Activated CD4-positive, alpha-beta T cell treated with anti-CD3 and anti-CD28 coated beads, Interleukin-2, amount 50 U/mL, for 48 hours (primary cell): Measurements from ENCODE around the gene MLN.
"Not testable (repeated sequence)": the region's sequence is repeated elsewhere in the genome, so short reads cannot be mapped to it uniquely, and the experiment has no call there.

Experiments used
- DNase-seq, 2 experiments: peaks; one replicate each; pipeline ENCODE4 v3.0.0-alpha.2; 2020

MLN gene

DNA sequence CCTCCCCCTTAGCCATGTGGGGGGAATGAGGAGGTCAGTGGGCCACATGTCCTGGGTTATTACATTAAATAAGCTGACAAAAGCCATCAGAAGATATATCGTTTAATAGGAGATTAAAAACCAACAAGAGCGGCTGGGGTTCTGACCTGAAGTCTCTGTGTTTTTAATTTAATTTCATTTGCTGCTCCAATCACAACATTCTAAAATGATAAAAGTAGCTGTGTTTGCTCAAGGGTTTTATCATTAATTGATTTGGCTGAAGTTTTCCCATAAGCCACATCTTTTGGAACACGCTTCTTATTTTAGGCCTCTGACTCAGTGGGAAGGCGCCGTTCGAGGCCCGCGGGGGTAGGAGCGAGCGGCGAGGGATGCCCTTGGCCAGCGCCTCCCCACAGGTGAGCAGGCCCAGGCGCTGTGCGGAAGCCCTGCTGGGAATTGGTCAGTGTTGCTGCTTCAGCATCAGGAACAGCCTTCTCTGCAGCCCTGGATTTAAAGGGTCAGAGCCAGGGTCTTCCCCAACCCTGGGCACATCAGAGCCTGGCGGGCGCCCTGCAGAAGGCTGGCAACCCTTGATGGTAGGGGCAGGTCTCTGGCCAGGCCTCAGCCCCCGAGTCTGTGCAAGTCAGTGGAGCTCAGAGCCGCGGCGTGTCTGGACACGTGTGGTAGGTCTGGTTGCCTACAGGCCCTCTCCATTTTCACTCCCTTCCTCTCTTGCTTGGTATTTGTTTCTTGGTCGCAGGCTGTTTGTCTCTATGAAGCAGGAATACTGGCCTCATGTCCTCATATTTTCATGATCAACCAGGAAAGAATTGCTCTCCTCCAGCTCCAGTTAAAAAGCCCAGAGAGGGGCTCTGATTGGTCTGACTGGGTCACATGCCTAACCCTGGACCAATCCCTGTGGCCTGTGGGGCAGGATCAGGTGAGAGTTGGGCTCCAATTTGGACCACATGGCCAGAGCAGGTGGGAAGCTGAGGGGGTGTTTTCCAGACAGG is 30.9 kb upstream of the MLN start:
- no peak for DNase-seq

GRCh38 chr6:33833599-33833998 is 29.8 kb upstream of the MLN start:
- DNase-seq = no peak

DNA sequence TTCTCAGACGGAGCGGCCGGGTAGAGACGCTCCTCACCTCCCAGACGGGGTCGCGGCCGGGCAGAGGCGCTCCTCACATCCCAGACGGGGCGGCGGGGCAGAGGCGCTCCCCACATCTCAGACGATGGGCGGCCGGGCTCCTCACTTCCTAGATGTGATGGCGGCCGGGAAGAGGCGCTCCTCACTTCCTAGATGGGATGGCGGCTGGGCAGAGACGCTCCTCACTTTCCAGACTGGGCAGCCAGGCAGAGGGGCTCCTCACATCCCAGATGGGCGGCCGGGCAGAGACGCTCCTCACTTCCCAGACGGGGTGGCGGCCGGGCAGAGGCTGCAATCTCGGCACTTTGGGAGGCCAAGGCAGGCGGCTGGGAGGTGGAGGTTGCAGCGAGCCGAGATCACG is 29.0 kb upstream of the MLN start:
- not testable (repeated sequence) for DNase-seq

- DNase-seq = not testable (repeated sequence)
These were observed 27.9 kb upstream of the MLN start for GRCh38 chr6:33831725-33832124.

DNA sequence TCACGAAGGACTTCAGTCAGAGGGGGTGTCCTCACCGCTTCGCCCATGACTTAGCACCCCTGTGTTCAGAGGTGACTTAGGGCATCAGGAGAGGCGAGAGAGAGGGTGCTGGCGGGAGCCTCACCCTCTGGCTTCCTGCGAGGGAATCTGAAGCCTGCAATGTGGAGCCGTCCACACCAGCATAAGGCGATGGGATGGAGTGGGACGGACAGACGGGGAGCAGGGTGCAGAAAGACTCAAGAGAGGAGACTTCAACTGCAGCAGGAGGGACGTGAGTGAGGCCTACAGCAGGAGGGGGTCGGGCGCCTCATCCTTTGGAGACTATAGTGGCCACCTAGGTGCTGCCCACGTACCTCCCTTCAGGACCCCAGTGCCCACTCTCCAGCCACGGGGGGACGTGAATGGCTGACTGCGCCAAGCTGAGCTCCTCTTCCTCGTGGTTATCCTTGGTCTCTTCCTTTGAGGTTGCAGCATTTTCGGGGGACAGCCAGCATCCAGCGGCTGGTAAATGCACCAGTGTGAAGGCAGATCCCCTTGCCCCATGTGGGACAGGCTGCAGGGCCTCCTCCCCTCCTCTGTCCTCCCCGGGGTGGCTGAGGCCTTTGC is 26.9 kb upstream of the MLN start:
- DNase-seq = no peak

DNA sequence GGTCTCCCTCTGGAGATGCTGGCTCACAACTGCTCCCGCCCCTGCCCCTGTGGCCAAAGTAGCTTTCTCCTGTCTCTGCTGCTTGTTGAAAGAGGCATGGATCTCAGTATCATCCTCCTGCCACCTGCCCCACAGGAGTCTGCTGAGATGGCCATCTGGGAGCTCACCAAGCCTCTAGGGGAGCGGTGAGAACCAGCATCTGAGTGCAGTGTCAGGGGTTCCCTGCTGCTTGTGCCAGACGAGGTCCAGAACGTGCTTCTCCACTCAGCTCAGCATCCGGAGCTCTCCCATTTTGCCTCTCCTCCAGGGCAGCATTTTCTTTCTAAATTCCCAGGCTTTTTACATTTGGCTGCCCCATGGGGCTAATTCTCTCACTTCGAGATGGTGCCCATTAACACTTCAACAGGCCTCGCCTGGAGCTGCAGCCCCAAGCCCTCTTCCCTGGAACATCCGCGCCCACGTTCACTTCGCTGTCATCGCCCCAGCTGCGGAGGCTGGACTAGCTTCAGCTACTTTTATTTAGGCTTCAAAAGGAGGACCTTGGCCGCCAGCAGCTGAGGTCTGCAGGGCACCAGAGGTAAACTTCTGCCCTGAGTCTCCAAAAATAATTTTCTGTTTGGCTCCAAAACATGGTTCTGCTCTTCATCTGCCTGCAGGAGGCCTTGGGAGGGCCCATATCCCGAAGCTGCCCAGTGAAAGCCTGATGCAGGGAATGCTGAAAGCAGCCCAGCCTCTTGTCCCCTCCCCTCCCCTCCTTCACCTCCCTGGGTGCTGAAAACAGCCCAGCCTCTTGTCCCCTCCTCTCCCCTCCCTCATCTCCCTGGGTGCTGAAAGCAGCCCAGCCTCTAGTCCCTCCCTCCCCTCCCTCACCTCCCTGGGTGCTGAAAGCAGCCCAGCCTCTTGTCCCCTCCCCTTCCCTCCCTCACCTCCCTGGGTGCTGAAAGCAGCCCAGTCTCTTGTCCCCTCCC is 25.2 kb upstream of the MLN start:
- DNase-seq = no peak

DNA sequence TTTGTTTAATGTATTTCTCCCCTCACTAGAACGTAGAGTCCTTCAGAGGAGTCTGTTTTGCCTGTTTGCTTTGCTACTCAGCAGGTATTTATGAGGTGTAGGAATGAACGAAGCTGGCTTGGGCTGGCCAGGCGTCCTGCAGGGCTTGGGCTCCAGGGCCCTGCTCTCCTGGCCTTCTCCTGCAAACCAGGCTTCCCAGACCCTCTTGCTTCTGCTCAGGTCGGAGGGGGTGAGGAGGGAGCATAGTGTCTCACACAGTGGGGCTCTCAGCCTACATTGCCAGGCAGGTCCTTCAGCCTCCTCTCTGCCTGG is 24.6 kb upstream of the MLN start:
- no peak for DNase-seq

GRCh38 chr6:33827546-33828451 is 24.0 kb upstream of the MLN start:
- no peak for DNase-seq

- no peak for DNase-seq
These were observed 22.7 kb upstream of the MLN start for GRCh38 chr6:33826537-33826936.

GRCh38 chr6:33824461-33825154 is 20.8 kb upstream of the MLN start:
- DNase-seq = no peak

DNA sequence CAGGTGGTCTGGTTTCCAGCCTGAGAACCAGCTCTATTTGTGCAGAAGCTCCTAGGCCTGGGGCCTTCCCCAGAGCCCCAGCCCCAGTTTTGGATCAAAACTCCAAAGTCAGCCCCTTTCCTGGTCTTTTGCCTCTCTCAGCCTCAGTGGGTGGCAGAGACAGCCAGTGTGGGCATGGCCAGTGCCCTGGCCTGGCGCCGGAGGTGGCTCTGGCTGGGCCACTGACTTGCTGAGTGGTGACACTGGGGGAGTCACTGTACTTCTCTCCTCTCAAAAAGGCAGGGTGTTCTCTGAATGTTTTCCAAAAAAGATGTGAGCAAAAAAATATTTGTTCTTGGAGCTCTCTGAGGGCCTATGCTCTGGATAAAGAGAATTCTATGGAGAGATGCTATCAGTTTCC is 20.0 kb upstream of the MLN start:
- DNase-seq = no peak

DNA sequence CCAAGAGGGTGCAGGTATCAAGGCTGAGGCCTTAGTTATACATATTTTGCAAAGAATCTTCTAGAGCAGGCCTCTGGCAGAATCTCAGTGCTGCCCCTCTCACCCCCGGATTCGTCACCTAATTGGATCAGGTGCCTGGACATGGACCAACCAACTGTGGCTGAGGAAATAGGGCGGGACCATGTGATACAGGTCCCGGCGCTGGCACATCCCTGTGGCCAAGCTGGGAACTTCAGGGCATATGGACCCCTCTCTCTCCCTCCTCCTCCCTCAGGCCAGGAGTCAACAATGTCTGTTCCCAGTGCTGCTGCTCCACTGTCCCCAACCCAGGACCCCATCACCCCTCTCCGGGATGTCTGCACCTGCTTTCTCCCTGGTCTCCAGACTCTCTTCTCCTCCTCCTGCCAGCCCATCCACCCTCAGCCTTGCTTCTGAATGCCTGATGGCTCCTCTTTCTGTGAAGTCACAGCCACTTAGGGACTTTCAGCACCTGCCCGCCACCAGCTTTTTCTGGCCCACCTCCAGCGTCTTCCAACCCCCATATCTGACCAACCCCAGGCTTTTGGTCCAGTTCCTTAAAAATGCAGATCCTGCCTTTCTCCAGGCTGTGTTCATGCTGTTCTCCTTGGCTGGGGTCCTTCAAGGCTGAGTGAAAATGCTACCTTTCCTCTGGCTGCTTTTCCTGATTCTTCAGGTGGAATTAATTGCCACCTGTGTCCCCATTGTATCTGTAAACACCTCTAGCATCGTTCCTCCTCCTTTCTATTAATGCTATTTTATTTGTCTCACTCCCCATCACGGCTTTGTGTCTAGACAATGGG is 19.0 kb upstream of the MLN start:
- no peak for DNase-seq

- no peak for DNase-seq
These were observed 17.1 kb upstream of the MLN start for GRCh38 chr6:33820784-33821520.

GRCh38 chr6:33820243-33820642 is 16.4 kb upstream of the MLN start:
- DNase-seq = no peak

DNA sequence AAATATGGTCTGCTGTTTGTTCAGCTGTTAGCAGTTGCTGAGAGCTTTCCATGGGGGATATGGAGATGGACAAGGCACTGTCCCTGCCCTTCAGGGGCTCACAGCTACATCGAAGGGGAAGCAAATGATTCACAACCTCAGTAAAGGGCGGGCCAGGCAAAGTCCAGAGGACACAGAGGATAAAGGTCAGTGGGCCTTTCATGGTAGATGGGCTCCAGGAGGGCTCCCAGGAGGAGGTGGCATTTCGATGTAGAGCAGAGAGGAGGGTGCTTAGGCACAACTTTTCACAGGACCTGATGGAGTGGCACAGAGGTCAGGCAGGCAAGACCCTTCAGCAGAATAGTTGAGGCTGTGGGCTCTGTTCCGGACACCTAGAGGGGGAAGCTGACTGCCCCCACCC is 15.2 kb upstream of the MLN start:
- no peak for DNase-seq

- no peak for DNase-seq
These were observed 14.5 kb upstream of the MLN start for GRCh38 chr6:33818293-33818692.

DNA sequence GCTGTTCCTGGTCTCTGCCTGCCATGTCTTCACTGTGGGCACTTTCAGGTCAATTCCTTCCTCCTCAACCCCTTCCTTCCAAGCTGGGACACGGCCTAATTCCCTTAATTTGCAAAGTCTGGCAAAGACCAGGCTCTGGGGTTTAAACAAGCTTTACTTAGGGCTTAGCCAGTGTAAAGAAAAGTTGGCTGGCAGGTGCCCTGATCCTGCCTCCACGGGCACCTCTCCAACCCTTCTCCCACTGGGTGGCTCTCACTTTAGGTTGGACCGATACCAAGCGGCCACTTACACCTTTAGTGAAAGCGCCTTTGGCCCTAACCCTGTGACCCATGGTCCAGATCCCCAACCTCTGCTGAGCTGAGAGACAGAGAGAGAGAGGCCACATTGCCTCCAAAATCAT is 13.7 kb upstream of the MLN start:
- no peak for DNase-seq

DNA sequence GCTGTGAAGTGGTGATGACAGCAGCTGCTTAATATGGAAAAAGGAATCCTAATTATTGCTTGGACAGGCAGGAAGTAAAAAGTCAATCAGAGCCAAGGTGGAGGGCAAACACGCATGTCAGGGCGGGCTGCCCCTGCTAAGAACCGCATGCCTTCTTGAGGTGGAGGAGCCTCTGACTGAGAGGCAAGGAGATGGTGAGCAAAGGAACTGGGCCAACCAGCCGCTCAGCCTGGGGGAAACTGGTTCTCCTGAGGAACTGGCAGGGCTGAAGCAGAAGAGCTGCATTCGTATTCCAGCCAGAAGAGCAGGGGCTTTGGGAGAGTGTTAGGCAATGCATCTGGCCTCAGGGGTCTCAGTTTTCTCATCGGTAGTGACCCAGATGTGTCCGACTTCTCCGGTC is 13.1 kb upstream of the MLN start:
- DNase-seq = no peak

DNA sequence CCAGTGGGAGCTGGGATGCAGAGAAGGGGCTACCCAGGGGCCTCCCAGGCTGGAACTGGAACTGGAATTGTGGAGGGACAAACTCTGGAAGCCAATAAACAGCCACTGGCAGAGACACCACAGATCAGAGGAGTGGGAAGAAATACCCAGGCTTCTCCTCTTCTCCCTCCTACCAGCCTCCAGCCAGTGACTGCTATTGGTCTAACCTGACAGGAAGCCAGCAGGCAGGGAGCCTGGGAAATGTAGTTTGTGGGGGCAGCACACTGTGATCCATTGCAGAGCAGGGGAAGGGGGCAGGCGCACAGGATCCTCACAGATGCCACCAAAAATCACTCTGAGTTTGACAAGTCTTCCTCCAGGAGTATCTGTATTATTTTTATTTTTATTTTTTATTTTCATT is 12.1 kb upstream of the MLN start:
- peak in 1 of 2 experiments; percentile 8 for DNase-seq
